ENCODE data around the gene AIM2. TPM values are rescaled to one million over a fixed set of nuclear protein-coding genes. Genes with fewer than 3 reads are reported as not detected.

Gene AIM2
- total RNA-seq, 4 donors from 2014 or later: 6.0 to 10.3 TPM; not detected in 2

DNA sequence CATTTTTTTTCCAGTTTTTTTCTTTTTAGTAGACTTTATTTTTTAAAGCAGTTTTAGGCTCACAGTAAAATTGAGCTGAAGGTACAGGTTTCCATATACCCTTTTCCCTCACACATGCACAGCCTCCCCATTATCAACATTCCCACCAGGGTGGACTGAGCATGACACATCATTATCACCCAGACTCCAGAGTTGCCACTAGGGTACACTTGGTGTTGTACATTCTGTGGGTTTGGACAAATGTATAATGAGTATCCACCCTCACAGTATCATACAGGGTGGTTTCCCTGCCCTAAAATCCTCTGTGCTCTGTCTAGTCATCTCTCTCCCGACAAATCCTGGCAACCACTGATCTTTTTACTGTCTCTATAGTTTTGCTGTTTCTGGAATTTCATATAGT is 3.0 kb upstream of the AIM2 start:
- no peak for DNase-seq
- Histone ChIP-seq H3K27ac (no peak overlapping the region), H3K9me3 (no peaks in the 10 kb centered on the region), H3K27me3 (no peaks in the 10 kb centered on the region), H3K36me3 (no peaks in the 10 kb centered on the region), H3K4me1 (no peaks in the 10 kb centered on the region), H3K4me3 (no peak overlapping the region)
- 54 to 55% methylated on average over 1 of the region's 1 CpG for WGBS, 2 donors (ENCODE audit: low coverage in 1 of 2)
- TF ChIP-seq, protein P1, sequence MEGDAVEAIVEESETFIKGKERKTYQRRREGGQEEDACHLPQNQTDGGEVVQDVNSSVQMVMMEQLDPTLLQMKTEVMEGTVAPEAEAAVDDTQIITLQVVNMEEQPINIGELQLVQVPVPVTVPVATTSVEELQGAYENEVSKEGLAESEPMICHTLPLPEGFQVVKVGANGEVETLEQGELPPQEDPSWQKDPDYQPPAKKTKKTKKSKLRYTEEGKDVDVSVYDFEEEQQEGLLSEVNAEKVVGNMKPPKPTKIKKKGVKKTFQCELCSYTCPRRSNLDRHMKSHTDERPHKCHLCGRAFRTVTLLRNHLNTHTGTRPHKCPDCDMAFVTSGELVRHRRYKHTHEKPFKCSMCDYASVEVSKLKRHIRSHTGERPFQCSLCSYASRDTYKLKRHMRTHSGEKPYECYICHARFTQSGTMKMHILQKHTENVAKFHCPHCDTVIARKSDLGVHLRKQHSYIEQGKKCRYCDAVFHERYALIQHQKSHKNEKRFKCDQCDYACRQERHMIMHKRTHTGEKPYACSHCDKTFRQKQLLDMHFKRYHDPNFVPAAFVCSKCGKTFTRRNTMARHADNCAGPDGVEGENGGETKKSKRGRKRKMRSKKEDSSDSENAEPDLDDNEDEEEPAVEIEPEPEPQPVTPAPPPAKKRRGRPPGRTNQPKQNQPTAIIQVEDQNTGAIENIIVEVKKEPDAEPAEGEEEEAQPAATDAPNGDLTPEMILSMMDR (IDR thresholded peaks at IDR 0.05): no peak
- TF ChIP-seq POLR2A (IDR thresholded peaks at IDR 0.05) (no peak), EP300 (IDR thresholded peaks at IDR 0.05; ENCODE audit: low read depth) (no peak), POLR2AphosphoS5 (IDR thresholded peaks at IDR 0.05) (no peak)
- in situ Hi-C loops (cut with MboI; ENCODE audit: low pct_ligation_motif_present in 1 of 4, low pct_unique_long_range_greater_than_20kb in 1 of 4, low sequenced_read_pairs in 3 of 4): loop anchor here in 2 of 4 donors (25.0 kb wide), 2 partner anchors 567 to 867 kb away; no protein-coding TSS in a partner anchor
- intact Hi-C loops (cut with DNase I; ENCODE audit: low total_unique reads): no loop called here

- intact Hi-C loops (cut with DNase I; ENCODE audit: low total_unique reads): no loop called here
- TF ChIP-seq EP300 (IDR thresholded peaks at IDR 0.05; ENCODE audit: low read depth): no peak
- TF ChIP-seq, protein P1 (IDR thresholded peaks at IDR 0.05): no peak
- no peak for TF ChIP-seq POLR2AphosphoS5 (IDR thresholded peaks at IDR 0.05)
- TF ChIP-seq POLR2A (IDR thresholded peaks at IDR 0.05): no peak
- H3K9me3 ChIP-seq: no peaks in the 10 kb centered on the region
- 60 to 71% methylated on average over 7 to 12 of the region's 12 CpGs for WGBS, 2 donors (ENCODE audit: low coverage in 1 of 2)
- H3K27me3 ChIP-seq: no peaks in the 10 kb centered on the region
- peak; percentile 77 for DNase-seq
- in situ Hi-C loops (cut with MboI; ENCODE audit: low pct_ligation_motif_present in 1 of 4, low pct_unique_long_range_greater_than_20kb in 1 of 4, low sequenced_read_pairs in 3 of 4): loop anchor here in 2 of 4 donors (25.0 kb wide), 2 partner anchors 565 to 865 kb away; no protein-coding TSS in a partner anchor
- H3K4me1 ChIP-seq: no peaks in the 10 kb centered on the region
- no peak overlapping the region for H3K4me3 ChIP-seq
- H3K36me3 ChIP-seq: no peaks in the 10 kb centered on the region
- peak overlapping the region; percentile 57 to 76 (median 66) for H3K27ac ChIP-seq
Measured at GRCh38 chr1:159077120-159077961, 775 bp upstream of the AIM2 start.

DNA sequence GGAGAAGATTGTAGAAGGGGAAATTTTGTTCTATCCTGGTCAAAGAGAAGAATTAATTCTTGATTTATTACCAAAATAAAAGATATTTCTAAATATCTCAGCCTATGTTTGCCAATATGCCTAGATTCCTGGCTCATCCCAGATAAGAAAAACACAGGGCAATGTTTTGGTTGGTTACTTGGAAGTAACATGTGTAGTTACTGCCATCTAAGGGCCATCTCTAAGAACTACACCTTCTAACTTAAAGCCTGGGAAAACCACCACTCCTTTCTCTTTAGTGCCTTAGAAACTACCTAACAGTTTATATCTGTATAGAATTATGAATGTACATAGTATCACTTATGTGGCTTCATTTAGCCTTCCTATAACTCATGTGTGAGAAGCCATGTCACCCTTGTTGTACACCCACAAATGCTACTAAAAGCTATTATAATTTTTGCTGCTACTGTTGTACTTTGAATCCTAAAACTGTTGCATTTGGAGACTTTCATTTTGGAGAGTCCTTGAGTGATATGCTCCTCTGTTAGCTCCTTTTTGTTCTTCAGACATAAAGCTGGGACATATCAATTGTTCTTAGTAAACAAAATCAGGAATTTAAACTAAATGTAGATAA is 4.5 kb downstream of the AIM2 start:
- Histone ChIP-seq H3K36me3 (no peaks in the 10 kb centered on the region), H3K27me3 (no peaks in the 10 kb centered on the region), H3K4me1 (no peaks in the 10 kb centered on the region), H3K27ac (no peak overlapping the region), H3K4me3 (no peak overlapping the region), H3K9me3 (no peaks in the 10 kb centered on the region)
- intact Hi-C loops (cut with DNase I; ENCODE audit: low total_unique reads) (loop anchor here (5.0 kb wide), 1 partner anchor 870 kb away; no protein-coding TSS in a partner anchor), in situ Hi-C loops (cut with MboI; ENCODE audit: low pct_ligation_motif_present in 1 of 4, low pct_unique_long_range_greater_than_20kb in 1 of 4, low sequenced_read_pairs in 3 of 4) (loop anchor here in 1 of 4 donors (25.0 kb wide), 1 partner anchor 860 kb away; no protein-coding TSS in a partner anchor)
- TF ChIP-seq, protein P1 (IDR thresholded peaks at IDR 0.05): peak; percentile 50 to 75 (median 67)
- TF ChIP-seq EP300 (IDR thresholded peaks at IDR 0.05; ENCODE audit: low read depth) (no peak), POLR2AphosphoS5 (IDR thresholded peaks at IDR 0.05) (no peak), POLR2A (IDR thresholded peaks at IDR 0.05) (no peak)
- no peak for DNase-seq

GRCh38 chr1:159068886-159069285 is 7.7 kb downstream of the AIM2 start:
- no peaks in the 10 kb centered on the region for H3K27me3 ChIP-seq
- no peaks in the 10 kb centered on the region for H3K4me1 ChIP-seq
- intact Hi-C loops (cut with DNase I; ENCODE audit: low total_unique reads): no loop called here
- in situ Hi-C loops (cut with MboI; ENCODE audit: low pct_ligation_motif_present in 1 of 4, low pct_unique_long_range_greater_than_20kb in 1 of 4, low sequenced_read_pairs in 3 of 4): loop anchor here in 1 of 4 donors (25.0 kb wide), 1 partner anchor 857 kb away; no protein-coding TSS in a partner anchor
- 75 to 79% methylated on average over 2 of the region's 2 CpGs for WGBS, 2 donors (ENCODE audit: low coverage in 1 of 2)
- H3K27ac ChIP-seq: peak overlapping the region; percentile 31 to 72 (median 45)
- no peak for DNase-seq
- H3K4me3 ChIP-seq: no peak overlapping the region
- H3K36me3 ChIP-seq: no peaks in the 10 kb centered on the region
- H3K9me3 ChIP-seq: no peaks in the 10 kb centered on the region
- TF ChIP-seq, protein P1 (IDR thresholded peaks at IDR 0.05): no peak
- TF ChIP-seq POLR2A (IDR thresholded peaks at IDR 0.05): no peak
- no peak for TF ChIP-seq EP300 (IDR thresholded peaks at IDR 0.05; ENCODE audit: low read depth)
- TF ChIP-seq POLR2AphosphoS5 (IDR thresholded peaks at IDR 0.05): no peak

Data from transverse colon (tissue), 4 donors.